Measurements from ENCODE around the gene PTPRH. TPM values are rescaled to one million over a fixed set of nuclear protein-coding genes. Genes with fewer than 3 reads are reported as not detected.

Gene PTPRH
- total RNA-seq, 1 donor from 2014 or later, result 0.64 TPM

- no peaks in the 10 kb centered on the region for H3K36me3 ChIP-seq
- intact Hi-C loops (cut with DNase I), result no loop called here
- no peak within 1 kb of the TSS for H3K27ac ChIP-seq
- H3K4me3 ChIP-seq, result peak within 1 kb of the TSS; percentile 34 to 47
- H3K9me3 ChIP-seq, result no peaks in the 10 kb centered on the region
- TF ChIP-seq, protein P1, sequence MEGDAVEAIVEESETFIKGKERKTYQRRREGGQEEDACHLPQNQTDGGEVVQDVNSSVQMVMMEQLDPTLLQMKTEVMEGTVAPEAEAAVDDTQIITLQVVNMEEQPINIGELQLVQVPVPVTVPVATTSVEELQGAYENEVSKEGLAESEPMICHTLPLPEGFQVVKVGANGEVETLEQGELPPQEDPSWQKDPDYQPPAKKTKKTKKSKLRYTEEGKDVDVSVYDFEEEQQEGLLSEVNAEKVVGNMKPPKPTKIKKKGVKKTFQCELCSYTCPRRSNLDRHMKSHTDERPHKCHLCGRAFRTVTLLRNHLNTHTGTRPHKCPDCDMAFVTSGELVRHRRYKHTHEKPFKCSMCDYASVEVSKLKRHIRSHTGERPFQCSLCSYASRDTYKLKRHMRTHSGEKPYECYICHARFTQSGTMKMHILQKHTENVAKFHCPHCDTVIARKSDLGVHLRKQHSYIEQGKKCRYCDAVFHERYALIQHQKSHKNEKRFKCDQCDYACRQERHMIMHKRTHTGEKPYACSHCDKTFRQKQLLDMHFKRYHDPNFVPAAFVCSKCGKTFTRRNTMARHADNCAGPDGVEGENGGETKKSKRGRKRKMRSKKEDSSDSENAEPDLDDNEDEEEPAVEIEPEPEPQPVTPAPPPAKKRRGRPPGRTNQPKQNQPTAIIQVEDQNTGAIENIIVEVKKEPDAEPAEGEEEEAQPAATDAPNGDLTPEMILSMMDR (IDR thresholded peaks at IDR 0.05), result no peak
- peaks cover 32% of the 10 kb centered on the region for H3K27me3 ChIP-seq
- H3K4me1 ChIP-seq, result no peaks in the 10 kb centered on the region
- DNase-seq (ENCODE audit: low spot score in 2 of 2), result peak; percentile 53 to 90
Observed at GRCh38 chr19:55166530-55167268, 42.6 kb downstream of the PTPRH start, which contains the start of gene DNAAF3. Gene DNAAF3, minus strand, starts transcription at chr19:55166613. Its CDS starts 200 bp downstream, at chr19:55166413.

DNA sequence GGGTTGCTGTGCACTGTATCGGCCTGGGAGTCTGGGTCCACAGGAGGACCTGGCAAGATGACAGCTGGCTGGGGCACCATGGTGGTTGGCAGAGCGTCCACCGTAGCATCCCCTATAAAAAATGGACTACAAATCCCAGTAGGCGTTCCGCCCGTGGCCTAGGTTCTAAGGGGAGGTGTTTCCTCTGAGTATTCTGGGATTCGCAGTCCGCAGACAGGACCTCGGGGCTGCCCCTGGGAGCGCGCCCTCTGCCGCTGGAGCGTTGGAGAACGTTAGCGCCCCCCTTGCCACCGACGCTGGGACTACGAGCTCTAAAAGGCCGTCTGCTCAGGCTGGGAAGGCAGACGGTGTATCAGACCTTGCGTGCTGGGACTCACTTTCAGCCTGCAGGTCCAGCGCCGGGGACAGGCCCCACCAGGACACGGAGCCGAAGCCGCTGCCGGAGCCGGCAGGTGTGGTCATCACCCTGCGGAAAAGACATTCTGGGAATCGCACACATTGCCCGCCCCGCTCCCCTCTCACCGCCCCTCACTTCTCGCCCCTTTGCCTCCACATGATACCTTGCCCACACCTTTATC lies 43.3 kb downstream of the PTPRH start:
- DNase-seq (ENCODE audit: low spot score in 2 of 2), result peak in 1 of 2 donors; percentile 72
- no peaks in the 10 kb centered on the region for H3K36me3 ChIP-seq
- intact Hi-C loops (cut with DNase I), result no loop called here
- TF ChIP-seq, protein P1 (IDR thresholded peaks at IDR 0.05), result peak in 1 of 3 experiments; percentile 5
- H3K9me3 ChIP-seq, result no peaks in the 10 kb centered on the region
- no peak overlapping the region for H3K27ac ChIP-seq
- peak overlapping the region; percentile 34 to 47 for H3K4me3 ChIP-seq
- peaks cover 39% of the 10 kb centered on the region for H3K27me3 ChIP-seq
- H3K4me1 ChIP-seq, result no peaks in the 10 kb centered on the region

- intact Hi-C loops (cut with DNase I), result no loop called here
- Histone ChIP-seq H3K4me3 (no peak overlapping the region), H3K36me3 (no peaks in the 10 kb centered on the region), H3K27me3 (peaks cover 30% of the 10 kb centered on the region), H3K4me1 (no peaks in the 10 kb centered on the region), H3K9me3 (no peaks in the 10 kb centered on the region), H3K27ac (no peak overlapping the region)
- DNase-seq (ENCODE audit: low spot score in 2 of 2), result no peak
- TF ChIP-seq, protein P1 (IDR thresholded peaks at IDR 0.05), result no peak
Observed at GRCh38 chr19:55161571-55162322, 47.6 kb downstream of the PTPRH start.

DNA sequence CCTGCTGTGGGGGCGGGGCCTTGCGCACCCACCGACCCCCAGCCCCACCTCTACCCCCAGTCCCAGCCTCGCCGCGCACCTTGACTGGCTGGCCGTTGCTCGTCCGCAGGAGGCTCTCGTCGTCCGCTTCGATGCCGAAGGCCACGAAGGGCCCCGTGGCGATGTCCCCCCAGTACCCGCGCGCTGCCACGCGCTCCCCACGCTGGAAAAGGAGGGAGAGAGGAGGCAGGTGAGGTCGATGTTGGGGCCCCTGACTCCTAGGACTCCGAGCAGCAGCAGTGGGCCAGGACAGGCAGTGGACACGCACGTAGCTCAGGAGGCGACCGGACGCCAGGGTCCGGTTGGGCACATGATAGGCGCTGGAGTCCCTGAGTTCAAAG lies 48.3 kb downstream of the PTPRH start:
- Histone ChIP-seq H3K4me3 (no peak overlapping the region), H3K4me1 (no peaks in the 10 kb centered on the region), H3K9me3 (no peaks in the 10 kb centered on the region), H3K27me3 (peaks cover 26% of the 10 kb centered on the region), H3K27ac (no peak overlapping the region), H3K36me3 (no peaks in the 10 kb centered on the region)
- no peak for DNase-seq (ENCODE audit: low spot score in 2 of 2)
- intact Hi-C loops (cut with DNase I), result no loop called here
- TF ChIP-seq, protein P1 (IDR thresholded peaks at IDR 0.05), result no peak

GRCh38 chr19:55160128-55160985 lies 48.9 kb downstream of the PTPRH start:
- Histone ChIP-seq H3K27ac (no peak overlapping the region), H3K4me1 (no peaks in the 10 kb centered on the region), H3K4me3 (no peak overlapping the region), H3K36me3 (no peaks in the 10 kb centered on the region), H3K27me3 (peaks cover 27% of the 10 kb centered on the region), H3K9me3 (no peaks in the 10 kb centered on the region)
- DNase-seq (ENCODE audit: low spot score in 2 of 2), result peak; percentile 25 to 86
- intact Hi-C loops (cut with DNase I), result no loop called here
- TF ChIP-seq, protein P1 (IDR thresholded peaks at IDR 0.05), result peak; percentile 49 to 70 (median 64)
